Mesendoderm (in vitro differentiated cells): Measurements from ENCODE around the gene SCFD2.
A peak's percentile ranks its signal among the peaks of the same experiment; 100 is the strongest.

Experiments used
- DNase-seq: peaks from one replicate; pipeline ENCODE4 v3.0.0; 2013
- H2AK5ac ChIP-seq: 2 replicates; pipeline ENCODE4 v1.6.1; 2013; ENCODE audit warnings: low read length, inconsistent platforms
- H2BK120ac ChIP-seq: 2 replicates; pipeline ENCODE4 v1.6.1; 2013; ENCODE audit warnings: low read depth, mild to moderate bottlenecking, low read length, moderate library complexity, mixed read lengths
- H2BK15ac ChIP-seq: replicated peaks from 2 replicates; pipeline ENCODE4 v1.6.1; 2013; ENCODE audit warnings: low read depth, mild to moderate bottlenecking, moderate library complexity
- H2BK5ac ChIP-seq: 2 replicates; pipeline ENCODE4 v1.6.1; 2013; ENCODE audit warnings: low read length, inconsistent platforms
- H3K18ac ChIP-seq: 2 replicates; pipeline ENCODE4 v1.6.1; 2013; ENCODE audit warnings: mild to moderate bottlenecking, low read length, mixed read lengths
- H3K23ac ChIP-seq: one replicate; pipeline ENCODE4 v1.6.1; 2013; ENCODE audit warnings: low read length
- H3K27ac ChIP-seq: 2 replicates; pipeline ENCODE4 v1.5.1; 2013; ENCODE audit warnings: low read depth, mild to moderate bottlenecking, inconsistent platforms, low read length, moderate library complexity
- H3K27me3 ChIP-seq: 2 replicates; pipeline ENCODE4 v1.6.1; 2013; ENCODE audit warnings: low read length, control low read depth, mild to moderate bottlenecking, inconsistent platforms; ENCODE audit not compliant: insufficient read depth, poor library complexity
- H3K36me3 ChIP-seq: 2 replicates; pipeline ENCODE4 v1.6.1; 2013; ENCODE audit warnings: low read length, inconsistent platforms; ENCODE audit not compliant: control insufficient read depth, insufficient read depth
- H3K4ac ChIP-seq: one replicate; pipeline ENCODE4 v1.6.1; 2013; ENCODE audit warnings: low read depth, mild to moderate bottlenecking, low read length, moderate library complexity
- H3K4me1 ChIP-seq: 2 replicates; pipeline ENCODE4 v1.6.1; 2013; ENCODE audit warnings: low read depth, low read length, inconsistent platforms; ENCODE audit not compliant: control insufficient read depth
- H3K4me2 ChIP-seq: 2 replicates; pipeline ENCODE4 v1.6.1; 2013; ENCODE audit warnings: low read length
- H3K4me3 ChIP-seq: 2 replicates; pipeline ENCODE4 v1.5.1; 2013; ENCODE audit warnings: mild to moderate bottlenecking, low read length
- H3K56ac ChIP-seq: one replicate; pipeline ENCODE4 v1.6.1; 2013; ENCODE audit warnings: low read length
- H3K79me1 ChIP-seq: 2 replicates; pipeline ENCODE4 v1.6.1; 2013; ENCODE audit warnings: low read length, inconsistent platforms
- H3K79me2 ChIP-seq: 2 replicates; pipeline ENCODE4 v1.6.1; 2013; ENCODE audit warnings: mild to moderate bottlenecking, low read length; ENCODE audit not compliant: control insufficient read depth, insufficient read depth
- H3K9ac ChIP-seq: 2 replicates; pipeline ENCODE4 v1.6.1; 2013; ENCODE audit warnings: low read length, inconsistent platforms
- H4K5ac ChIP-seq: one replicate; pipeline ENCODE4 v1.6.1; 2013; ENCODE audit warnings: low read length
- H4K8ac ChIP-seq: one replicate; pipeline ENCODE4 v1.6.1; 2013; ENCODE audit warnings: low read depth, mild to moderate bottlenecking, control low read depth, low read length, moderate library complexity
- WGBS: extraction: QIAGEN DNeasy Blood & Tissue Kit; methylation state at CpG from one replicate; pipeline ENCODE4 v1.1.7; 2013; ENCODE audit warnings: low lambda C conversion rate, missing lambda C conversion rate; ENCODE audit not compliant: insufficient coverage; ENCODE audit errors: extremely low coverage; 5-methylcytosine and 5-hydroxymethylcytosine counted together

Gene SCFD2

DNA sequence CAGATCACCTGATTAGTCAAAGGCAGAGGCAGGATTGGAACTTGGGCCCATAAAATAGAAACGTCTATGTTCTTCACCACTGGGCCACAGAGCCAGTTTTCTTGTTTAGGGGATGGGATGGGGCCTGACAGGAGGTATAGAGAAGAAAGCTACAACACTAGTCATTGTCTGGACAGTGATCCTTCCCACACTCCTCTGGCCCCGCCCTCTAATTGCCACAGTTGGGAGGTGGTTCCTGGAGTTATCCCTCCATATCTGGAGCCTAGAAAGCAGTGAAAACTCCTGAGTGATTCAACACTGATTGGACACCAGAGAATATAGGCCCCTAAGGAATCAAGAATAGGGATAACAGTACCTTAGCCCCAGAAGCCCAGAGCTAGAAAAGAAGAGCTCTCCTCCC is 480.9 kb downstream of the SCFD2 start:
- Histone ChIP-seq H3K4ac (no peak overlapping the region), H3K9ac (no peak overlapping the region), H4K8ac (no peak overlapping the region), H3K23ac (no peak overlapping the region), H4K5ac (no peak overlapping the region), H2BK15ac (no peak overlapping the region), H2BK120ac (no peak overlapping the region), H3K56ac (no peak overlapping the region), H3K27me3 (no peaks in the 10 kb centered on the region), H3K79me1 (no peaks in the 10 kb centered on the region), H3K4me1 (peaks cover 18% of the 10 kb centered on the region), H3K4me2 (no peak overlapping the region), H3K18ac (peak overlapping the region; percentile 43), H3K36me3 (no peaks in the 10 kb centered on the region), H3K79me2 (no peaks in the 10 kb centered on the region), H2AK5ac (no peak overlapping the region), H3K27ac (no peak overlapping the region), H3K4me3 (no peak overlapping the region), H2BK5ac (no peak overlapping the region)
- WGBS: no CpG with 5 or more reads among the region's 2 CpGs
- no peak for DNase-seq

DNA sequence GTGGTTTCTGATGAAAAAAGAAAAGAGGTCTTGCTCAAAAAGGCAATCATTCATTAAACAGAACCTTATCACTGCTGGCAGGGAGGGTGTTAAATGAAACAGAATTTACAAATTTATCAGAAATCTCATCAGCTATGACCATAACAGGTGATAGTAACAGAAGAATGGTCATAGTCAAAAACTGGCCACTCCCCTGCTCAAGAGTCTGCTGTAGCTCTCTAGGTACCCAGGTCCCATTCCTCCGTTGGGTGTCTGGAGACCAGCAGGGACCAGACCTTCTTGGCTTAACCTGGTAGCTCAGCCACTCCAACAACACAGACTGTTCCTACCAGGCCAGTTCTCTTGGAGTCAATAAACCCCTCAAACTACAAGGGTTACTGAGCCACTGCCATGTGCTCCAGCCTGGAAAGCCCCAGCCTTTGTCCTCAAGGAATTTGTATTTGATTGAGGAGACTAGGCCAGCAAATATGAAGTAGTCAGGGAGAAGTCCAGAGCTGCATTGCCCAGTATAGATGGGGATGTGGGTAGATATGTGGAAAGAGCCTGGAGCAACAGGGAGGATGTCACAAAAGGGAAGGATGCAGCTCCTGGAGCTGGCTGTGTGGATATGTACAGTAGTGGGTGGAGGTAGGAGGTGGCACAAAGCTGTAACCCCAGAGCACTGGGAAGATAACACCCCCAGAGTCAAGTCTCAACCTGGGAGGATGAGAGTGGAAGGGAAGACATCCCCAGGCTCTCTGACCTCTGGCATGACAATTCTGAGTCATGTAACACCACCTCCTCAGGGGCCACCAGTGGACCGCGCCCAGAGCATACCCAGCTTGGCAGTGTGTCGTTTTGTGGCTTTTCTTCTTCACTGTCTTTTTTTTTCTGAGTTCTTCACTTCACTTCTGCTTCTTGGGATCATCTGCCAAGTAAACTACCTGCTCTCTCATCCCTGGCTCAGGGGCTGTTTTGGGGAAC is 481.9 kb downstream of the SCFD2 start:
- Histone ChIP-seq H3K27me3 (no peaks in the 10 kb centered on the region), H3K4ac (peak overlapping the region; percentile 17), H3K23ac (no peak overlapping the region), H3K4me1 (peaks cover 18% of the 10 kb centered on the region), H3K4me3 (no peak overlapping the region), H3K9ac (no peak overlapping the region), H3K79me1 (no peaks in the 10 kb centered on the region), H4K8ac (no peak overlapping the region), H2BK15ac (no peak overlapping the region), H3K27ac (peak overlapping the region; percentile 77), H3K79me2 (no peaks in the 10 kb centered on the region), H3K4me2 (no peak overlapping the region), H3K18ac (peak overlapping the region; percentile 69), H2BK5ac (peak overlapping the region; percentile 64), H3K56ac (peak overlapping the region; percentile 62), H4K5ac (peak overlapping the region; percentile 30), H2AK5ac (peak overlapping the region; percentile 15), H3K36me3 (no peaks in the 10 kb centered on the region), H2BK120ac (peak overlapping the region; percentile 19)
- WGBS: no CpG with 5 or more reads among the region's 4 CpGs
- DNase-seq: no peak

DNA sequence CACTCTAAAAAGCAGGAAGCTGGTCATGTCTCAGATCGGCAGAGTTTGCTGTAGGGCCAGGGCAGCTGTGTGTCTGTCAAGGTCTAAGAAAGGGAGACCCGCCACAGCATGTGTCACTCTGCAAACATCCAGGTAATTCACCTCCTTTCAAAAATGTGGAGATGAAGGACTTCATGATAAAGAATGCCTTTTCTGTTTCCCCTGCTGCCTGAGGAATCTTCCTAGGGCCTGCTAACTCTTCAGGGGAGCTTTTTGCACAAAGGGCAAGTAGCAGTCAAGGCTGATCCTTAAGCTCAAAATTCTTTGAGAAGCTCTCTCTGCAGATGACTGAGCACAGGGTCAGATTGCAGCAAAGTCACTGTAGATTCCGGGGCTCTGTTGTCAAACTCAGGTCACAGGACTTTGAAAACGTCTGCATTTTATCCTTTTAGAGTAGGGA is 482.7 kb downstream of the SCFD2 start:
- Histone ChIP-seq H3K4me3 (no peak overlapping the region), H2AK5ac (no peak overlapping the region), H4K5ac (no peak overlapping the region), H3K27me3 (no peaks in the 10 kb centered on the region), H3K4me1 (peaks cover 18% of the 10 kb centered on the region), H3K4ac (no peak overlapping the region), H2BK120ac (no peak overlapping the region), H3K4me2 (no peak overlapping the region), H4K8ac (no peak overlapping the region), H3K79me2 (no peaks in the 10 kb centered on the region), H3K23ac (no peak overlapping the region), H3K79me1 (no peaks in the 10 kb centered on the region), H2BK15ac (no peak overlapping the region), H3K36me3 (no peaks in the 10 kb centered on the region), H3K56ac (peak overlapping the region; percentile 56), H3K18ac (peak overlapping the region; percentile 62), H3K27ac (peak overlapping the region; percentile 77), H3K9ac (no peak overlapping the region), H2BK5ac (peak overlapping the region; percentile 44)
- WGBS: no CpG with 5 or more reads among the region's 4 CpGs
- peak; percentile 94 for DNase-seq

DNA sequence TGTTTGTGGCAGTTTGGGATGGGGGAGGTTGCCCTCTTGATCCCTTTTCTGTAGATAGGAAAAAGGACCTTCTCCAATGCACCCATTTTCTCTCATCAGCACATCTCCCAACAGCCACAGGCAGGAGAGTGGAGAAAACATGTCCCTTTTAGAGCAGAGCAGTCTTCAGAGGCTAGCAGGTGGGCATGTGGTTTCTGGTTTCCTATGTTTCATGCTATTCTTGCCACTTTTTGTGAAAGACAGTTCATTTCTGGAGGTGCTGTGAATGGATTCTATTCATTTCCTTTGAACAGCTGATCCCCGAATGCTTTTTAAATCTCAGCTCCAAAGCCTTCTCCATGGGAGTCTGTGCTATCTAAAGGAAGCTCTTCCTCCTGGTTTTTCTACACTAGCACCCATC is 484.9 kb downstream of the SCFD2 start:
- H3K4me2 ChIP-seq: no peak overlapping the region
- no peak overlapping the region for H3K23ac ChIP-seq
- H3K4me1 ChIP-seq: peaks cover 25% of the 10 kb centered on the region
- no peak overlapping the region for H2BK120ac ChIP-seq
- no peak overlapping the region for H4K5ac ChIP-seq
- no peak overlapping the region for H3K56ac ChIP-seq
- H3K27ac ChIP-seq: no peak overlapping the region
- H2BK15ac ChIP-seq: no peak overlapping the region
- no peaks in the 10 kb centered on the region for H3K79me1 ChIP-seq
- no peaks in the 10 kb centered on the region for H3K36me3 ChIP-seq
- no CpG with 5 or more reads among the region's 1 CpG for WGBS
- no peak overlapping the region for H3K4me3 ChIP-seq
- no peak overlapping the region for H3K9ac ChIP-seq
- no peak overlapping the region for H3K4ac ChIP-seq
- H3K18ac ChIP-seq: no peak overlapping the region
- no peak for DNase-seq
- no peak overlapping the region for H2AK5ac ChIP-seq
- H2BK5ac ChIP-seq: no peak overlapping the region
- no peaks in the 10 kb centered on the region for H3K79me2 ChIP-seq
- no peak overlapping the region for H4K8ac ChIP-seq
- H3K27me3 ChIP-seq: no peaks in the 10 kb centered on the region

DNA sequence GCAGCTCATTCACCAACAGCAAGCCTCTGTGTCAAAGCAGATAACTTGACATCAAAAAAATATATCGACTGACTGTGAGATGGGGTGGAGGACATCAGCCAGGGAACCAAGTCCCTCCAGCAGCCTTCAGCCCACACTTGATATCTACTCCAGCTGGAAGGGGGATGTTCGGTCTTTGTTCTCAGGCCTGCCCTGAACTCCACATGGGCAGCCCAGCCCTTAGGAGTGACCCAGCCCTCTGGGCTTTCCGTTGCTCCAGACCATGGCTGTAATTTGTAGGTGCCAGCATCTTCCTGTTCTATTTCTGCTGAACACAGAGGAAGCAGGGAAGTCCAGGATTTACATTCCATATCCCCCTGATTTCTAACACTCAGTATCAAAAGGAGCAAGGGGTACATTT is 486.4 kb downstream of the SCFD2 start:
- Histone ChIP-seq H4K8ac (no peak overlapping the region), H3K4me1 (peaks cover 25% of the 10 kb centered on the region), H3K4me3 (no peak overlapping the region), H2BK15ac (no peak overlapping the region), H3K4ac (no peak overlapping the region), H2BK5ac (no peak overlapping the region), H3K79me2 (no peaks in the 10 kb centered on the region), H2AK5ac (no peak overlapping the region), H4K5ac (no peak overlapping the region), H3K23ac (no peak overlapping the region), H3K9ac (no peak overlapping the region), H3K27me3 (no peaks in the 10 kb centered on the region), H3K56ac (no peak overlapping the region), H3K36me3 (no peaks in the 10 kb centered on the region), H3K79me1 (no peaks in the 10 kb centered on the region), H2BK120ac (no peak overlapping the region), H3K18ac (no peak overlapping the region), H3K4me2 (no peak overlapping the region), H3K27ac (no peak overlapping the region)
- no peak for DNase-seq
- WGBS: no CpG with 5 or more reads among the region's 3 CpGs
